Skeletal muscle cell (primary cell): ENCODE measurements around the gene PRKG1.

ENCODE experiments used
- DNase-seq: peaks from one replicate; pipeline ENCODE4 v3.0.0-alpha.2; 2010; ENCODE audit warnings: low read depth
- H3K4me3 ChIP-seq: 2 replicates; pipeline ENCODE4 v1.5.1; 2011; ENCODE audit warnings: low read depth, mild to moderate bottlenecking, control low read depth, low read length, moderate library complexity

PRKG1 gene

DNA sequence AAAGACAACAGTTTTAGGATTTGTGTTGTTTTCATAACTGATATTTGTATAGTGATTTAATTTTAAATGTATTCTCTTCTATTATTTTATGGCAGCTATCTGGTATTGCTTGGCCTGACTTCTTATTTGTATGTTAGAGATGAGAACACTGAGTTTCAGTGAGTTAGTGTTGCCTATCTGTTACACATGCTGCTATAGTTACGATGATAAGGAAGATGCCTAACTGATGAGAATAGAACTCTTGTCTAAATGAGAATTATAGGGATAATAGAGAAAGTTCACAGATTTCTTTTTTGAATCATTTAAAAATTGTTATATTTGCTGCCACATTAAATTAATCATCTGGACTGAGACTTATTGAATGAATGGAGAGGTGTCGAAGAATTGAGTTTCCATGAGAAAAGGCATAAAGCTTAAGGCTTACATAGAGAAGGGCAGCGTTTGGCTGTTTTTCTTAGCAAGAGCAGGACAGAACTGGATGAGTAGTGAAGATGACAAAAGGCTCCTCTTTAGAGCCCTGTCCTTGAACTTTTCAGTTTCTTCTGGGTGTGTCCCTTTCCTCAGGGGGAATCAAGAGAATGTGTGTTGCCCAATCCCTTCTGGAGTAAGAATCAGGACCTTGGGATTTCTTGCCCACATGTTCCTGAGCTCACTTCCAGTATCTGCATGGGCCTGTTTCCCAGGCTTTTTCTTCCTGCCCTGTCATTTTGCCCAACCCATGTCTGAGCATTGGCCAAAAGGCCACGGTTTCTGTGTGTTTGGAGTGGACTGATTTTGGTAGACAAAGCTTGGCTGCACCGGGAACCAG is 820.7 kb downstream of the PRKG1 start:
- no peak overlapping the region for H3K4me3 ChIP-seq
- DNase-seq, result peak; percentile 76

GRCh38 chr10:51896849-51897248 is 822.6 kb downstream of the PRKG1 start:
- no peak overlapping the region for H3K4me3 ChIP-seq
- DNase-seq, result peak; percentile 69

- H3K4me3 ChIP-seq, result no peak overlapping the region
- no peak for DNase-seq
Measured at GRCh38 chr10:51897560-51897959, 823.3 kb downstream of the PRKG1 start.

- H3K4me3 ChIP-seq, result no peak overlapping the region
- DNase-seq, result no peak
Measured at GRCh38 chr10:51900180-51900579, 825.9 kb downstream of the PRKG1 start.

GRCh38 chr10:51903675-51904074 is 829.4 kb downstream of the PRKG1 start:
- DNase-seq, result no peak
- no peak overlapping the region for H3K4me3 ChIP-seq

- no peak for DNase-seq
- no peak overlapping the region for H3K4me3 ChIP-seq
Measured at GRCh38 chr10:51905032-51905431, 830.7 kb downstream of the PRKG1 start.

- DNase-seq, result no peak
- H3K4me3 ChIP-seq, result no peak overlapping the region
Measured at GRCh38 chr10:51907361-51907760, 833.1 kb downstream of the PRKG1 start.

GRCh38 chr10:51910189-51910588 is 835.9 kb downstream of the PRKG1 start:
- DNase-seq, result no peak
- H3K4me3 ChIP-seq, result no peak overlapping the region

DNA sequence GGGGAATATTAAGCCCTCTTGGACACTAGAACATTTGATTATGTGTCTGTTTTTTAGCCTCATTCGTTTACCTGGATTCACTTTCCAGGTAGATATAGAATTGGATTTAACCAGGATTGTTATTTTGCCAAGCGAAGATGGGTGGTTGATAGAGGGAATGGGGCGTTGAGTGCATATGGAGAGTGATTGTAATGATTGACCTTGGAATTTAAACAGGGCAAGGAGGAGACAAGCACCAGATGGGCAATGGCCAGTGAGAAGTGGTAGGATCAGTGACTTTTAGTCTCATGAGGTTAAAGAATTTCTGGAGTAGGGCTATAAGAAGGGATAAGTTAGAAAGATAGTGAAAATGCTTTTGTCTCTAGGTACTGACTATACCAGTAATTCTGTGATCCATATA is 836.3 kb downstream of the PRKG1 start:
- H3K4me3 ChIP-seq, result no peak overlapping the region
- DNase-seq, result no peak

- H3K4me3 ChIP-seq, result no peak overlapping the region
- DNase-seq, result no peak
Measured at GRCh38 chr10:51911723-51912122, 837.4 kb downstream of the PRKG1 start.

DNA sequence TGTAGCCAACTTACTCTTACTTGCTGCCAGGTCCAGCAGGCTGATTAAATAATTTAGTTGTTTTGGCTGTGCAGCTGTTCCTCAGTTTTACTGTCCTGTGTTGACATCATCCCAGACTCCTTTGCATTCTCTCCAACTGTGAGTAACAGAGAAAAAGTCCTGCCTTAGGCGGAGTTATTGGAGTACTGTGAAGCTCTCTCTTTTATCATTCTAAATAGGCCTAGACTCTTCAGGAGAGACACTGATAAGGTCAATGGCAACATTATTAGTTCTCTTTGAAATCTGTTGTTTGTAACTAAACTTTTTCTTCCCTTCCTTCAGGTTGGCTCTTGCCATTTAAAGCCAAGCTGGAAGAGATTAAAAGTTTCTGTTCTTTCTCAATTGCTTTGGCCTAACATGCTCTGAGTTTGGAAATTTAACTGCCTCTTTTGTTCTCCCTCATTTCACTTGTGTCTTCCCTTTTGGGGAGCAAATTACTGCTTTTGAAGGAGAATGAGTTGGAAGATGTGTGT is 840.8 kb downstream of the PRKG1 start:
- H3K4me3 ChIP-seq, result no peak overlapping the region
- peak; percentile 37 for DNase-seq

GRCh38 chr10:51918440-51918839 is 844.2 kb downstream of the PRKG1 start:
- DNase-seq, result no peak
- H3K4me3 ChIP-seq, result no peak overlapping the region

DNA sequence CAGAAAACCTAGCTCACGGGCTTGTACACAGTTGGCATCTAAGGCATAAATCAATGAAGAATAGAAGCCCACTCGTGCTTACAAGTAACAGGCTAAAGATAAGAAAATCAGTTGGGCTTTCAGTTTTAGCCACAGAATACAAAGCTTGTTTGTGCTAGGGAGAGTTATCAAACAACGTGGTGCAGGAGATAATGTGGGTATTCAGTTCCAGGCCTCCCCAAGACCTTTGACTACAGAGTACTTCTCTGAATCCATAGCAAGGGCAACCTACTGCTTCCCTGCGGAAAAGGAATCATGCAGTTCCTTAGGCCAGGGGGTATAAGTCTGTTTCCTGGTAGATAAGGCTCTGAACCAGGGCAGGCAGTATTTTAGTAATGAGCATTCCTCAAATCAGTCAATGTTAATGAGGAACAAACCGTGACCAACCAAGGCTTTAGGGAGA is 844.6 kb downstream of the PRKG1 start:
- DNase-seq, result no peak
- no peak overlapping the region for H3K4me3 ChIP-seq

DNA sequence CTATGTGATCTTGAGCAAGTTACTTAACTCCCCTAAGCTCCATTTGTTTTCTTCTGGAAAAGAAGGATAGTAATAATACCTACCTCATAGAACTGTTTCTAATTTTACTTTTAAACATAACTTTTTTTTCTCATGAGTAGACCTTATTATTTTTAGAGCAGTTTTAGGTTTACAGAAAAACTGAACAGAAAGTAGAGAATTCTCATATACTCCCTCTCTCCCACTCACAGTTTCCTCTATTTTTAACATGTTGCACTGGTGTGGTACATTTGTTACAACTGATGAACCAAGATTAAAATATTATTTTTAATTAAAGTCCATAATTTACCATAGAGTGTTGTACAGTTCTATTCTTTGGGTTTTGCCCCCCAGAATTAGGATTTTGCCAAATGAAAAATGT is 846.4 kb downstream of the PRKG1 start:
- DNase-seq, result no peak
- no peak overlapping the region for H3K4me3 ChIP-seq

DNA sequence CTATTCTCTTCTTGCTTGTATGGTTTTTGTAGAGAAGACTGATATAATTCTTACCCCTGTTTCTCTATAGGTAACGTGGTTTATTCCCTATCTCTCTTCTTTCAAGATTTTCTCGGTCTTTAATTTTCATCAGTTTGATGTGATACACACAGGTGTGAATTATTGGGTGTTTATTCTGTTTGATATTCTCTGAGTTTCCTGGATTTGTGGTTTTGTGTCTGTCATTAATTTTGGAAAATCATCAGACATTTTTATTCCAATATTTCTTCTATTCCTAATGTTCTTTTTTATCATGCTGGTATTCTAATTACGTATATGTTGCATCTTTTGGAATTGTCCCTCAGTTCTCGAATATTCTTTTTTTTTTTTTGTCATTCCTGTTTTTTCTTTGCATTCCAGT is 850.1 kb downstream of the PRKG1 start:
- DNase-seq, result no peak
- H3K4me3 ChIP-seq, result no peak overlapping the region

DNA sequence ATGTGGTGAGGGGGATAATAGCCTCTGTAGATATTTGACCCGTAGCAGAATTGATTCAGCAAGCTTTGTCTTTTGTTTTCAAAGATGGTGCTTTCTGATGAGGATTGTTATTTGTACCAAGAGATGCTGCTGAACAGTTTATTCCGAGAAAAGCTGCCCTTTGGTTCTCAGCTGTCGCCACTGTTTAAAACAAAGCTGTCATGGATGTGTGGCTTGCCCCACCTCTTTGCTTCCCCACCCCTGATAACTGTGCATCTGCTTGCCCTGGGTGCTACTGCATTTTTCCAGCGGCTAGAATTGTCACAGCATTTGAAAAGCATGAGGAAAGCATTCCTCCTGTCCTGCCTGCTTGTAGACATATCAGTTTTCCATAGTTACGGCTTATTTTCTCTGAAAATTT is 852.0 kb downstream of the PRKG1 start:
- DNase-seq, result no peak
- H3K4me3 ChIP-seq, result no peak overlapping the region

GRCh38 chr10:51928162-51928561 is 853.9 kb downstream of the PRKG1 start:
- H3K4me3 ChIP-seq, result no peak overlapping the region
- no peak for DNase-seq

GRCh38 chr10:51932530-51932929 is 858.2 kb downstream of the PRKG1 start:
- no peak for DNase-seq
- no peak overlapping the region for H3K4me3 ChIP-seq

GRCh38 chr10:51934373-51934772 is 860.1 kb downstream of the PRKG1 start:
- no peak for DNase-seq
- H3K4me3 ChIP-seq, result no peak overlapping the region

GRCh38 chr10:51935341-51935740 is 861.1 kb downstream of the PRKG1 start:
- no peak overlapping the region for H3K4me3 ChIP-seq
- no peak for DNase-seq
